HepG2 (cell line): ENCODE results near the gene NCAPD2. TPM values are rescaled to one million over a fixed set of nuclear protein-coding genes. Genes with fewer than 3 reads are reported as not detected.

Experiments used
- AKAP8 ChIP-seq: sonication (generic); formaldehyde crosslinking; IDR thresholded peaks from 2 replicates; pipeline ENCODE4 v1.5.1; 2020; ENCODE audit warnings: mild to moderate bottlenecking, missing genetic modification reagents
- BORCS8-MEF2B ChIP-seq: sonication (generic); formaldehyde crosslinking; IDR thresholded peaks from 2 replicates; pipeline ENCODE4 v1.8.0; 2022; ENCODE audit warnings: mild to moderate bottlenecking, missing genetic modification reagents
- NPAS2 ChIP-seq: sonication (generic); formaldehyde crosslinking; IDR thresholded peaks from 2 replicates; pipeline ENCODE4 v1.8.0; 2022; ENCODE audit warnings: mild to moderate bottlenecking, missing genetic modification reagents, borderline replicate concordance
- ZBTB14 ChIP-seq: sonication (generic); formaldehyde crosslinking; IDR thresholded peaks from 2 replicates; pipeline ENCODE4 v1.4.0; 2020; ENCODE audit warnings: missing genetic modification reagents
- ZBTB40 ChIP-seq, 2 experiments: fragments of 450-650 bp in 1 of 2; sonication (generic) in 1 of 2; formaldehyde crosslinking in 1 of 2; IDR thresholded peaks; 2 replicates each; pipeline versions ENCODE4 v1.6.1 to v1.8.0; 2016 to 2022; ENCODE audit warnings: antibody characterized with exemption in 1 of 2, mild to moderate bottlenecking in 1 of 2, missing genetic modification reagents in 1 of 2
- ZNF280D ChIP-seq: sonication (generic); formaldehyde crosslinking; IDR thresholded peaks from 2 replicates; pipeline ENCODE4 v1.5.1; 2020; ENCODE audit warnings: mild to moderate bottlenecking, missing genetic modification reagents
- ZNF512 ChIP-seq: sonication (generic); formaldehyde crosslinking; IDR thresholded peaks from 2 replicates; pipeline ENCODE4 v1.4.0; 2020; ENCODE audit warnings: mild to moderate bottlenecking, missing genetic modification reagents
- ZNF7 ChIP-seq: IDR thresholded peaks from 2 replicates; pipeline ENCODE4 v1.6.1; 2016; ENCODE audit warnings: missing biosample characterization, missing genetic modification reagents
- ZNF839 ChIP-seq: sonication (generic); formaldehyde crosslinking; IDR thresholded peaks from 2 replicates; pipeline ENCODE4 v1.4.0; 2020; ENCODE audit warnings: missing genetic modification reagents, mild to moderate bottlenecking, borderline replicate concordance
- polyA plus RNA-seq, 8 experiments: library from polyadenylated mRNA; depleted of rRNA in 3 of 8; stranded (reverse) in 7 of 8; unstranded in 1 of 8; fragments of >200 nt; fragmentation: Illumina TruSeq in 4 of 8; extraction: Trizol in 4 of 8; gene quantifications; 2 replicates each; pipeline versions ENCODE4 v1.2.1 to v1.2.3, GENCODE V29; 2011 to 2016; ENCODE audit warnings: low read depth in 4 of 8, missing spikeins in 1 of 8, mixed read lengths in 1 of 8; ENCODE audit not compliant: insufficient read depth in 1 of 8
- total RNA-seq, 5 experiments: library from RNA; depleted of rRNA; stranded (reverse); fragments of >200 nt; fragmentation: Illumina TruSeq; extraction: Trizol; gene quantifications; 2 replicates each; pipeline ENCODE4 v1.2.3, GENCODE V29; 2016; ENCODE audit warnings: low read depth in 1 of 5

Gene NCAPD2
- total and polyA plus RNA-seq, 2 of the 13 experiments (the other 11 are each of a cell fraction or from before 2014, with no cell fraction given): 51.1 to 65.6 TPM

- no peak for TF ChIP-seq ZNF280D
- no peak for TF ChIP-seq ZNF839 (CRISPR knock-in tag)
- TF ChIP-seq ZBTB40 (IDR thresholded peaks at IDR 0.05): no peak
- TF ChIP-seq ZBTB40 (CRISPR knock-in tag; IDR thresholded peaks at IDR 0.05): 0 out of 2 replicates have a peak, but pooled peaks have one; percentile 5
- no peak for TF ChIP-seq ZBTB14 (CRISPR knock-in tag)
- TF ChIP-seq BORCS8-MEF2B (CRISPR knock-in tag): no peak
- no peak for TF ChIP-seq AKAP8 (CRISPR knock-in tag)
- no peak for TF ChIP-seq ZNF7
- no peak for TF ChIP-seq NPAS2 (CRISPR knock-in tag)
- TF ChIP-seq ZNF512 (CRISPR knock-in tag): no peak
Measured at GRCh38 chr12:6493497-6494257, at the start of gene NCAPD2 (continued).
